NCI-H1436 (cell line): Measurements from ENCODE around the gene PGAP3.

Experiments used
- DNase-seq: peaks from one replicate; lab custom pipeline; 2025; lab: John Stamatoyannopoulos, UW

PGAP3 gene

DNA sequence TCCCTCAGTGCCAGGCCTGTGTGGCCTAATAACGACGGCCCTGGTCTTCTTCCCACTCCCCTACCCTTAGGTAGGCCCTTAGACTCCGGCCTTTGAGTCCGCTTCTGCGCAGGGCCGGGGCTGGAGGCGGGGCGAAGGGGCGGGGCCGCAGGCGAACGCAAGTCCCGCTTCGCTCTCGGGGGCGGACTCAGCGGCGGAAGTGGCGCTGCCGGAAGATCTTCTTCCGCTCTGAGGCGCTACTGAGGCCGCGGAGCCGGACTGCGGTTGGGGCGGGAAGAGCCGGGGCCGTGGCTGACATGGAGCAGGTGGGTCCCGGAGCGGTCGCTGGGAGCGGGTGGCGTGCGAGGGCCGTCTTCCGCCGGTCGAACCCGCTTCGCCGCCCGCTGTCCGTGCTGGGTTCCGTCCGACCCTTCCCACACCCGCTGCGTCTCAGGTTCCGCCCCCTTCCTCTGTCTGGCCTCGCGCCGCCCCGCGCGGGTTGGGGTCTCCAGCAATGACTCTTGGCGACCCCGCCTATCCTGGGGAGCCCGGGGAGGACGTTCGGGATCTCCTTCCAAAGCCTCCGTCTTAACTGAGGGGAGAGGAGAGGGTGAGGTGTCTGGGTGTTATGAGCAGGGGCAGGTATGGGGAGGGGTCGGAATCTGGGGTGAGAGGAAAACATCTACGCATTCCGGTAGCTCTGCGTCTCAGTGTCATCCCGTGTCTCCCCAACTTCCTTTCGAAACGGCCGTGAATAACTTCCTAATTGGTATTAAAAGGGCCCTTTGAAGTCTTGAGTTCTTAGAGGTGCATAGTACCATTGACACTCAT lies 50.7 kb downstream of the PGAP3 start, which contains the start of gene STARD3:
STARD3 (plus strand) TSS at position 218 of the 810 bp plus-strand sequence. CDS start 16,388 bp downstream, outside the sequence.
- DNase-seq, result peak; percentile 90

- DNase-seq, result no peak
These were observed 51.3 kb downstream of the PGAP3 start for GRCh38 chr17:39636587-39636926.

- DNase-seq, result no peak
These were observed 52.2 kb downstream of the PGAP3 start for GRCh38 chr17:39635614-39636176.

DNA sequence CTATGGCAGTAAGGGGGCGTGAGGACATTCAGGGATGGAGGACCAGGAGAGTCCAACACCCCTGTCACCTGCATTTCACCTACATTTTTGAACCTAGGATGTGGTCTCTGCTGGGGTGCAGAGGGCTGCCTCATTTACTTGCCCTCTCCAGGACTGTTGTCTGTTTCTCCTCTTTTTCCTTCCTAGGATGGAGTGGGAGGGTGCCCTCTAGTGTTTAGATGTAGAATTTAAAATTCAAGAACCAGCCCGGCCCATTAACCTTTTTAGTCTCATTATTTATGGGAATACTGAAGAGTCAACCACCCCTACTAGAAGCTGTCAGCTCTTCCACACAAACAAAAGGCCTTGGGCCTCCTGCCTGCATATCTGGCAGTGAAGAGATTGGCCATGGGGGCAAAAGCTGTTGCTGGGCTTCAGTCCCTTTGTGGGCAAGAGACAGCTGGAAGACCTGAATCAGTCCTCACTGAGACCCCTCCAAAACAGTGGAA lies 53.4 kb downstream of the PGAP3 start:
- peak; percentile 50 for DNase-seq

GRCh38 chr17:39633570-39634183 lies 54.2 kb downstream of the PGAP3 start:
- no peak for DNase-seq

GRCh38 chr17:39632153-39632941 lies 55.5 kb downstream of the PGAP3 start:
- DNase-seq, result no peak

DNA sequence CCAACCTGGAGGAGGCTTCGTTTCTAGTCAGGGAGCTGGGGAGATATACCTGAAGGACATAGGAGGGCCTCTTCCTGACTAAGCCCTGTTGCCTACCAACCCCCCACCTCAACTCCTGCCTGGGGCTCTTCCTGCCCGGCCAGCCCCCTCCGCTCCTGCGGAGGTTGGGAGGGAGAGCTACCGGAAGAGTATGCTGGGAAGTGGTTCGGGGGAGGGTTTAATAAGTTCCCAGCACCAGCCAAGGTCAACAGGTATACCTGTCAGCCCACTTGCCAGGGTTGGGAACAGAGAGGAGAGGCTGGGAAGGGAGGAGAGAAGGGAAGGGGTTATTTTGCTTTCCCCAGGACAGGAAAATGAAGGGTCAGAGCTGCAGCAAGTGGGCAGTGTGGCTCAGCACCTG lies 56.5 kb downstream of the PGAP3 start:
- no peak for DNase-seq

DNA sequence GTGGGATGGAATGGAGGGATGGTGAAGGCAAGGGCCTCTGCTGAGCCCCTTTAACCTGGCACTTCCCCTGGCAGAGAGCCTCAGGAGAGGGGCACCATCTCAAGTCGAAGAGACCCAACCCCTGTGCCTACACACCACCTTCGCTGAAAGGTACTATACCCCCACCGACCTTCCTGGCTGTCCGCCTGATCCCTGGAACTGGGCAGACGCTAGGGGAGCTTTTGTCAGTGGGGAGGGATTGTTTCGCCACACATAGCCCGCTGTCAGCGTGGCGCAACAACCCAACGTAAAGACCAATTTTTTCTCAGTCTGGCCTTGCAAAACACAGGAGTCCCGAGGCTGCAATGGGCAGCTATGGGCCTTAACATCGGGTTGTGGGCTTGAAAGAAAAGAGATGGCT lies 58.0 kb downstream of the PGAP3 start:
- no peak for DNase-seq

- DNase-seq, result no peak
These were observed 58.4 kb downstream of the PGAP3 start for GRCh38 chr17:39629494-39629880.

GRCh38 chr17:39628655-39629493 lies 59.0 kb downstream of the PGAP3 start:
- peak; percentile 77 for DNase-seq

DNA sequence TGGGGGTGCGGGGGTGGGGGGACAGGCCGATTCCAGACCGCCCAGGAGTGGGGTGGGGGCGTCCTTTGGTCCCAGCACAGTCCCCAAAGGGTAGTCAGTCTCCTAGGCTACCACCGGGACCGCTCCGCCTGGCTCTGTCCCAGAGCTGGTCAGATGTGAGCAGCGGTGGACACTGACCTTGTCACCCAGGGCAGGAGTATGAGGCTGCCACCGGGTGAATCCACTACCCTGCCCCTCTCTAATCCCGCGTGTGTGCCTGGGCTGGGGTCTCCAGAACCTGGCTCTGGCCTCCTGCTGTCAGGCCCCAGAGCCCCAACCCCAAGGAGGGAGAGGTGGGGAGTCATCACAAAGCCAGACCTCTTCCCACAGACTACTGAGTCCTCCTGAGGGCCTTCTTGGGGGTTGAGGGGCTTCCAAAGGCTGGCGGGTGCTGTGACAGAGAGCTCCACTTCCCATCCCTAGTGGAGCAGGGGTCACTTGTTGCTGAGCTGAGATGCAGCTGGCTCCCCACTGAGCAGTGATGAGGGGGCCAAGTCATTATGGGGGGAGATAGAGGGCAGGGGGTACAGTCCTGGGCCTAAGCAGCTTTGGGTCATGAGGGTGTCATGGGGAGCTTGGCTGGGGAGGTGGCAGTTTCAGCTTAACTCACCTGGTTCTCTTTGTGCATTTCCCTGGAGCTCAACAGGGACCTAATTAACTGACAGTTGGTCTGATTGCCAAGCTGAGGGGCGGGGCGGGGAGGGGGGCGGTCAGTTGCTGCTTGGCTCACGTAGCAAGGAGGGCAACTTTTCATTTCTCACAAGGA lies 59.9 kb downstream of the PGAP3 start:
- peak; percentile 63 for DNase-seq

- no peak for DNase-seq
These were observed 60.7 kb downstream of the PGAP3 start for GRCh38 chr17:39627047-39627711.

GRCh38 chr17:39626171-39627046 lies 61.4 kb downstream of the PGAP3 start, which contains the start of gene PPP1R1B:
PPP1R1B (plus strand) TSS chr17:39626952; CDS start chr17:39627393, 441 bp downstream.
- DNase-seq, result peak; percentile 34

DNA sequence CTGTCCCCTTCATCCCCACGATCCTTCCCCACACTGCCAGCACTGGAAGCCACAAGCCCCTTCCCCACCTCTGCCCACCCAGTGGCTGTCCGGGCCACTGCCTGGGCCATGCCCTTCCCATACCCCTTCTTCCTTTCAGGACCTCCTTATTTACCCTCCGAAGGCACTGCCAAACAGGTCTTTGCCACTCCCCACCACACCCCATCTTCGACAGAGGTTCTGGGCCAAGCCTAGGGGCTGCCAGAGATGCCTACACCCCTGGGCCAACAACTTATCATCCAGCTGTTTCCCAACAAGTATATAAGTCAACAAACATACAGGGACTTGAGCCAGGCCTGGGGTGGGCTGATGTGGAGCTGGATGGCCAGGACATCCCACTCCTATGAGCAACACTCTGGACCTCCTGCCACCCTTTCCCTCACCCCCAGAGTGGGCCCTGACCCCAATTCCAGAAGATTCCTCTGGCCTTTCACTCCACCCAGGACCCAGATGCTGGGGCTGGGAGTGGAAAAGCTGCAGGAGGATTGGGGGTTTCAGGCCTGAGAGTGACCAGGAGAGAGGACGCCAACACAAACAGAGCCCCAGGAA lies 62.6 kb downstream of the PGAP3 start:
- no peak for DNase-seq

- no peak for DNase-seq
These were observed 63.5 kb downstream of the PGAP3 start for GRCh38 chr17:39624313-39624712.

DNA sequence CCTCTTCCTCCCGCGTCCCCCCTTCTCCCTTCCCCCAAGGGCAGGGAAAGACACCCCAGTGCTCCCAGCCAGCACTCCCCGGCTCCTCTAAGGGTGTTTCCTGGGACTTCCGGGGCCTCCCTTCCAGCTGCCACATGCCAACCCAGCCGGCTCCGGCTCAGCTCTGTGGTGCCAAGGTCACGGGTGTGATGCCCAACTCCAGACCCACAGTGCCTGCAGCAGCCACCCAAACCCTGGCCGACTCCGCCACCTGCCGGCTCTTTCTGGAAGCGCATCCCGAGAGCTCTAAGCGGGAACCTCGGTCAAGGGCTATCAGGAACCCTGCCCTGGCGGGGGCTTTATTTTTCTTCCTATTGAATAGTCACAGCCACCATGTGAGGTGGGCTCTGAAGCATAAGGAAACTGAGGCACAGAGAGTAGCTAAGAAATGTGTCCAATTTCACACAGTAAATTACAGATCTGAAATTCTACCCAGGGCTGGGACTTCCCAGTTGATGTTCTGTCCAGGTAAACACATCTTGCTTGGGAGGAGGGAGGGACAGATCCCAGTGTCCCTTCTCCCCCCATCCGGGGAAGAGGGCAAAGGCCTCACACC lies 64.4 kb downstream of the PGAP3 start:
- DNase-seq, result peak; percentile 75

- no peak for DNase-seq
These were observed 65.4 kb downstream of the PGAP3 start for GRCh38 chr17:39622380-39623006.
